ENCODE measurements around the gene FXN.
"Not testable (repeated sequence)": the region's sequence is repeated elsewhere in the genome, so short reads cannot be mapped to it uniquely, and the experiment has no call there.

Gene FXN

DNA sequence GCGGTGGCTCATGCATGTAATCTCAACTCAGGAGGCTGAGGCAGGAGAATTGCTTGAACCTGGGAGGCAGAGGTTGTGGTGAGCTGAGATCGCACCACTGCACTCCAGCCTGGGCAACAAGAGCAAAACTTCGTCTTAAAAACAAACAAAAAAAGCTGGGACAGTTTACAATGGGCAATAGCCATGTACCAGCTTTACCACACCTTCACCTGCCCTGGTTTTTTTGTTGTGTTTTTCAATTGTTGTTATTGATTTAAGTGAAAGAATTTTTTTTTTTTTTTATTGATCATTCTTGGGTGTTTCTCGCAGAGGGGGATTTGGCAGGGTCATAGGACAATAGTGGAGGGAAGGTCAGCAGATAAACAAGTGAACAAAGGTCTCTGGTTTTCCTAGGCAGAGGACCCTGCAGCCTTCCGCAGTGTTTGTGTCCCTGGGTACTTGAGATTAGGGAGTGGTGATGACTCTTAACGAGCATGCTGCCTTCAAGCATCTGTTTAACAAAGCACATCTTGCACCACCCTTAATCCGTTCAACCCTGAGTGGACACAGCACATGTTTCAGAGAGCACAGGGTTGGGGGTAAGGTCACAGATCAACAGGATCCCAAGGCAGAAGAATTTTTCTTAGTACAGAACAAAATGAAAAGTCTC lies 67.9 kb downstream of the FXN start:
- DNase-seq (ENCODE audit: low read depth in 2 of 2): not testable (repeated sequence)

DNA sequence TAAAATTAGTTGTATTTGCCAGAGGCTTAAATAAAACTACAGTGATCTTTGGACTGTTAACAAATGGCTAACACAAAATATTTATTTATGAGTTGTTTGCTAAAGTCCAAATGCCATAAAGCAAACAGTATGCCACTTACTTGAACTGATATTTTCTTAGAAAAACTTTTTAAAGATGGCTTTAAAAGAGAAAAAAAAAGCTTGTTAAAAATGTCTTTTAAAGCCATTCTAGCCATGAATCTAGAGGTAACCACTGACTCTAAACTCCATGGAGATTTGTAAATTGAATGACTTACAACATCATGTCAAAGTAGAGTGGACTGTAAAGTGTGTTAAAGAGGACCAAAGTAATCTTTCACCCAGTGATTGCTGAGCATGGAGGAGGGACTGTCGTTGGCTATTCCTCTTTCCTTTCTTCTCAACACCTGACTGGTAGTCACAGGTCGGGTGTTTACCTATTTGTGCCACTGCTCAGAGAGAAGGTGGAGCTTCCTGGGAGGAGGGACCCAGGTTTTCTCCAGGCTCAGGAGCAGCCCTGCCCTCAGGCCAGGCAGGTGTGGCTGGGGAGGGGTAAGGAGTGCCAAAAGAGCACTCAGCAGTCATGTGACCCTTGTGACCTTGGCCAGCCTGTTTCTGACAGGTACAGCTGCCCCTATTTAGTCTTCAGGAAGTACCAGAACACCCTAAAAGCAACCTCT lies 69.4 kb downstream of the FXN start:
- DNase-seq (ENCODE audit: low read depth in 2 of 2): no peak

DNA sequence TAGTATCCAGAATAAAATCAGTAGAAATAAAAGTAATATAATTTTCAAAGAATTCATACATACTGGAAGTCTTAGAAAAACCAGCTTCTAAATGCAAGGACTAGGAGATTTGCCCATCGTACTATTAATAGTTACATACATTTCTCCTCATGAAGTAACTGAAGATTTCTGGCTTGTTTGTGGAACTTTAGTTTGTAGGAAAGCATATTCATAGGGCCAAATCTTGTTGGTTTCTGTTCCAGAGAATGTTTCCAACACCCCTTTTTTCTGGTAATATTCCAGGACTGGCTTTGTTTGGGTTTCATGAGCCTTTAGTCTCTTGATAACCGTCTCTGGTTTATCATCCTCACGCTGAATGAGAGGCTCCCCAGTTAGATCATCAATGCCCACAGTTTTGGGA lies 72.2 kb downstream of the FXN start:
- no peak for DNase-seq (ENCODE audit: low read depth in 2 of 2)

DNA sequence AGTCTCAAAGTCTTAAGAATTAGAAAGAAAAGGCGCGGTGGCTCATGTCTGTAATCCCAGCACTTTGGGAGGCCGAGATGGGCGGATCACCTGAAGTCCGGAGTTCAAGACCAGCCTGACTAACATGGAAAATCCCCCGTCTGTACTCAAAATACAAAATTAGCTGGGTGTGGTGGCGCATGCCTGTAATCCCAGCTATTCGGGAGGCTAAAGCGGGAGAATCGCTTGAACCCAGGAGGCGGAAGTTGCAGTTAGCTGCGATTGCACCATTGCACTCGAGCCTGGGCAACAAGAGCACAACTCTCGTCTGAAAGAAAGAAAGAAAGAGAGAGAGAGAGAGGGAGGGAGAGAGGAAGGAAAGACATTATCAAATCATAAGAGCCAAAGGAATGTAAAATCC lies 73.2 kb downstream of the FXN start:
- DNase-seq (ENCODE audit: low read depth in 2 of 2): not testable (repeated sequence)

DNA sequence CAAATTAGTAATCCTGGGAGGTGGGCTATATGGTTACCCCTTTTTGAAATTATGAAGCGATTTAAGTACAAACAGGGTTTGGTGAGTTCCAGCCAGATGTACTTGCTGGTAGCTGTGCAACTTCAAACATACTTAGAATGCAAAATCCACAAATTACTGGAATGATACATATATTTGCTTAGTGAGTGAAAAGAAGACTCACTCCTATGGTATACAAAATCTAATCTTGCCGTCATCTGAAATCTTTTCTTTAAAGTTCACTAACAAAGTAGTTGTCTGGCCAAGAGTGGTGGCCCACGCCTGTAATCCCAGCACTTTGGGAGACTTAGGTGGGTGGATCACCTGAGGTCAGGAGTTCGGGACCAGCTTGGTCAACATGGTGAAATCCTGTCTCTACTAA lies 73.6 kb downstream of the FXN start:
- no peak for DNase-seq (ENCODE audit: low read depth in 2 of 2)

DNA sequence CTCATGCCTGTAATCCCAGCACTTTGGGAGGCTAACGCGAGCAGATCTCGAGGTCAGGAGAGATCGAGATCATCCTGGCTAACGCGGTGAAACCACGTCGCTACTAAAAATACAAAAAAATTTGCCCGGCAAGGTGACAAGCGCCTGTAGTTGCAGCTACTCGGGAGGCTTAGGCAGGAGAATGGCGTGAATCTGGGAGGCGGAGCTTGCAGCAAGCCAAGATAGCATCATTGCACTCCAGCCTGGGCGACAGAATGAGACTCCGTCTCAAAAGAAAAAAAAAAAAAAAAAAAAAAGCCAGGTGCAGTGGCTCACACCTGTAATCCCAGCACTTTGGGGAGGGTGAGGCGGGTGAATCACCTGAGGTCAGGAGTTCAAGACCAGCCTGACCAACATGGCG lies 77.1 kb downstream of the FXN start:
- not testable (repeated sequence) for DNase-seq (ENCODE audit: low read depth in 2 of 2)

DNA sequence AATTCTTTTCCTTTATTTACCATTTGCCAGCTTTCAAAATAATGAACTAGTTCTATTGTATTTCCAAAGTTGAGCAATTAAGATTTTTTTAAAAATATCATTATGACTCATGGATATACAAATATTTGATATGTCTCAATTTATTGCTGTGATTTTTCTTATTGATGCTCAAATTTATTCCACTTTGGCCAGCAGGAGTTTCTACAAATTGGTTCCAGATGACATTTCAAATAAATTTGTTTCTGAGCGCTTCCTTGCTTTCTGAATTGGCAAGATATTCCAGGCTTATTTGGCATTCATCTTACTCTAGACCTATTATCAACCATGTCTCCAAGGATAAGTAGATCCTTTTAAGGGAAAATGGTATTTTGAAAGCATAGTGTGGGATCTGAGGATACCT lies 80.1 kb downstream of the FXN start:
- no peak for DNase-seq (ENCODE audit: low read depth in 2 of 2)

DNA sequence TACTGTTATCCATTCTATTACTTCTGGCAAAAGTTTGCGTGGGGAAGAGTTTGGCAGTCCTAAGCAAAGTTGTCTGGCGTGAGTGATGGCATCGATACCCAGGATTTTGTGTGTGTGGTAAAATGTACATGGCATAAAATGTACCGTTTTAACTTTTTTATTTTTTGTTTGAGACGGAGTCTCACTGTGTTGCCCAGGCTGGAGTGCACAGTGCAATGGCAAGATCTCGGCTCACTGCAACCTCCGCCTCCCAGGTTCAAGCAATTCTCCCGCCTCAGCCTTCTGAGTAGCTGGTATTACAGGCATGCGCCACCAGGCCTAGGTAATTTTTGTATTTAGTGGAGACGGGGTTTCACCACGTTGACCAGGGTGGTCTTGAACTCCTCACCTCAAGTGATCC lies 83.1 kb downstream of the FXN start:
- DNase-seq (ENCODE audit: low read depth in 2 of 2): no peak

DNA sequence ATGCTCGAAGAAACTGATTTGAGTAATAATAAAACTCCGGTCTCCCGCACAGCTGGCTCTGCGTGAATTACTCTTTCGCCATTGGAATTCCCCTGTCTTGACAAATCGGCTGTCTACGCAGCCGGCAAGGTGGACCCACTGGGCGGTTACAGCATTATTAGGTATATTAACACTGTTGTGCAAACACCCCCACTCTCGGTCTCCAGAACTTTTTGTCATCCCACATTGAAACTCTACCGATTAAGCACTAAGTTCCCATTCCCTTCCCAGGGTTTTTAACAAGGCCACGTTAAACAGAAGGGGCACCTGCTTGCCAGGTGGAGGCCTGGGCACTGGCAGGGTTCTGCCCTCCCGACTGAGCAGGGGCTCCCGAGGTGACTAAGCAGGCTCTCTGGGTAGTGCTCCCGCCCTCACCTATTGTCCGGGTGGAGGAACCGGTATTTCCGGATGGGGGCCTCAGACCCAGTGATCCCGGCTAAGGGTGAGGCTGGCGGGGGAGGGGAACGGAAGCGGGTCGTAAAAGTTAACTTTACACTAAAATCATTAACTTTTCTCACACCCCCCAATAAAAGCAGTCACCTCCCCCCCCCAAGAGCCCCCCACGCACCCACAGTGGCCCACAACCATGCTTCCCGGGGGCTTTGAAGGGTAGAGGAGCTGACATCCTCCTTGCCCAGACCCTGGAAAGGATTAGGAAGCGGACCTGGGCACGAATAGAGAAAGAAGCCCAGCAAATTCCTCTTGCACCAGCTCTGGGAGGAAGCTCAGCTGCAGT lies 85.0 kb downstream of the FXN start:
- no peak for DNase-seq (ENCODE audit: low read depth in 2 of 2)

DNA sequence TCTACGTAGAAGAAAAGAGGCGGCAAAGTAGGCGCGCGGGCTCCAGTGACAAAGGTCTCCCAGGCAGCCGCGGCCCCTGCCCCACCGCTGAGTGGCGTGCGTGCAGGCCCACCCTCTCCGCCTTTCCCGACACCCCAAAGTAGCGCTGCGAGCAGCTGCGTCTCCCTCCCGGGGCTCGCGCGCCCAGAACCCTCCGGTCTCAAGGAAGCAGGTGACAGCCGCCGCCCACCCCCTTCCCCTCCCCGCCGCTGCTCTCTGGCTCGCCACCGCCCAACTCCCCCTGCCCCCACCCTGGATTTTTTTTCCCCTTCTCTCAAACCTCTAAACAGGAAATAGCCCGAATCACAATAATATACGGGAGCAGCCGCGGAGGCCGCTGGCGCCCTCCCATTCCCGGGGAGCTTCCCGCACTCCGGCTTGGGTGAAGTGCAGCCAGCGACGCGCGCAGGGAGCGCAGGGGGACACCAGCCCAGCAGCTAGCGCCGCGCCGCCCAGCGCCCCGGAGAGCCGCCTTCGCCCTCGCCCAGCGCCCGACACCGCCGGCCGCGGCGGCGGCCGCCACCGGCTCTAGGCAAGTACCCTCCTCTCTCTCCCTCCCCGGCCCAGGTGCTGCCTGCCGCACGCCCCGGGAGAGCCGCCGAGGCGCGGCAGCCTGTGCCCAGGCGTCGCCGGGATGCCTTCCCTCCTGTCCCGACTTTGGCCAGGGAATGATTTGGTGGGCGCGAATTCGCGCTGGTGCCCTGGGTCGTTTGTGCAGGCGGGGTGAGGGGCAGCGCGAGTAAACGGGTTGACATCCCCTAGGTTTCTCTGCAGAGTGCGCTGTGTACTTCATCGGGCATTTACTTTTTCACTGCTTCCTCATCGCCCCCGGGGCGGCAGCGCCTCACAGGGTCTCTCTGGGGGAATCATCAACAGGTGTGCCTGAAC lies 85.9 kb downstream of the FXN start:
- DNase-seq (ENCODE audit: low read depth in 2 of 2): peak in 1 of 2 donors; percentile 6

DNA sequence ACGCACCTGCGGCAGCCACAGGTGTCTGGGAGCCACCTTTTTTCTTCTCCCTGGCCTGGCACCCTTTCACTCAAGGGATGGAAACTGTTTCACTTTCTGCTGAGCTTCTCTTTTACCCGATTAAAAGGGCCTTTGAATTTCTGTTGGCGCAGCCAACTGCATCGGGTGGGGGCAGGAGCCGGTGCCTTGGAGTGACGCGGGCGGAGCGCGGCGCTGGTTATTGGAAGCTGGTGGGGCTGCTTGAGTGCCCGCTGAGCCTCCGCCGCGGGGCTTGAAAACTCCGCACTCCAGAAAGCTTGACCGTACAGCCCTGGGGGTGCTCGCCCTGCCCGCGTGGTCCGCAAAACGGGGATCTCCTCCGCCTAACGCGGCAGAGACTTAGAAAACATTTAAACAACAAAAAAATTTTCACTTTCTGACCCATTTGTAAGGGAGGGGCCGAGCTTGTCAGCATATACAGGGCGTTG lies 86.6 kb downstream of the FXN start:
- peak in 1 of 2 donors; percentile 13 for DNase-seq (ENCODE audit: low read depth in 2 of 2)

DNA sequence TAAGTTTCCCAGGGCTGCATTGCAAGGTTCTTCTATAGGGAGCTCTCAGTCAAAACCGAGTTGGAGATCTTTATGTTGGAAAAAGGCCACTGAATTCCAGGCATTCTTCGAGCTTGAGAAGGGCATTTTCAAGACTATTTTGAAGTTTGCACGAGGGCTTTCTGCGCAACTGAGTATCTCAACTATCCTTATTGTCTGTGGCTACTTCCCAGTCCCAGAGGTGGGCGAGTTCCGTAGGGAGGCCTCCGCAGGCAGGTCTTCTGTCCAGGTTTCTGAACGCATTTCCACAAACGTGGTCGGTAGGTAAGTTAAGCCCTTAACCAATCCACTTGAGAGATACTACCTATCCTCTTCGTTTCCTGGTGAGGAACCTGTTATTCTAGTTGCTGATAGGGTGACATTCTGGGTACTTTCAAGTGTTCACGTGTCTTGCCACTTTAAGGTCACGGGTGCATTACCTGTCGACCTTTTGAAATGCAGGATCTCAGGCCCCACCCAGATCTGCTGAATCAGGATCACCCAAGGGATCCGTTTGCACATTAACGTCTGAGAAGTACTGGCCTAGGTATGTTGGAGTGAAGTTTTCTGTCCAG lies 87.1 kb downstream of the FXN start:
- no peak for DNase-seq (ENCODE audit: low read depth in 2 of 2)

DNA sequence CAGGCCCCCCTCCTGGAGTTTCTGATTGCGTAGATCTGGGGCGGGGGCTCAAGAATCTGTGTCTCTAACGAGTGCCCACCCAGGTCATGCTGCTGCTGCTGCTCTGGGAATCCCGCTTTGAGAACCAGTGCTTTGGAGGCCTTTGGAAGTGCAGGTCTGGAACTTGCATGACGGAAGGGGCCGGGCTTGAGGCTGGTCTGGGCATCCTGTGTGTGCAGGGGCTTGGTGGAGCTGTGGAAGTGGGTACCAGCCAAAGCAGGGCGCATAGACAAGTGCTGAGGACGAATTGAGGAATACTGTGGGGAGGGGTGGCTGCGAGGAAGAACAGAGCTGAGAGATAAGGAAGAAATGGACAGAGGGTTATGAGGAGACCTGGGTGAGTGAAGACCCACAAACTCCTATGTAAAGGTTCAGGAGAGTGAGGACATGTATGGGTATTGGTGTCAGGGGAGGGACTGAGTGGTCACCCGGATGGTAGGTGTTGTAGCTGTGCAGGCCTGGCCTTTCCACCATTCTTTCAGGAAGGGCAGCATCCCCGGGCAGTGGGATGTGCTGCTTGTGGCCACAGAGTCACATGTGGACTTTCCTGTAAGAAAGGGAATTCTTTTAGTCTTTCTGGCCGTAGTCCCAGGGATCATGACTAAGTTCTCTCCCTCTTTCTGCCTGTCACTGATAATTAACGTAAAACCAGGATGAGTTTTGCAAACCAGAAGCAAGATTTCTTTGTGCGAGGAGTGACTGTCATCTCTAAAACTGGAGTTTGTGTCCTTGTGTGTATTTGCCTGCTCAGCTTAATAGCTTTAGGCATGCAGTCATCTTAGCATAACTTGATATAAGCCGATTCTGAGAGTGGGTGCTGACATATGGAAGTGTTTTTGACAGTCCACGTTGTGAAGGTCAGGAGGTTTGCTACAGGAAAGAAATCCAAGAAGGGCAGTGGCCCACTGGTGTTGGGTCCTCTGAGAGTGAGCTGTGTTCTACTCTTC lies 95.2 kb downstream of the FXN start:
- DNase-seq (ENCODE audit: low read depth in 2 of 2): no peak

DNA sequence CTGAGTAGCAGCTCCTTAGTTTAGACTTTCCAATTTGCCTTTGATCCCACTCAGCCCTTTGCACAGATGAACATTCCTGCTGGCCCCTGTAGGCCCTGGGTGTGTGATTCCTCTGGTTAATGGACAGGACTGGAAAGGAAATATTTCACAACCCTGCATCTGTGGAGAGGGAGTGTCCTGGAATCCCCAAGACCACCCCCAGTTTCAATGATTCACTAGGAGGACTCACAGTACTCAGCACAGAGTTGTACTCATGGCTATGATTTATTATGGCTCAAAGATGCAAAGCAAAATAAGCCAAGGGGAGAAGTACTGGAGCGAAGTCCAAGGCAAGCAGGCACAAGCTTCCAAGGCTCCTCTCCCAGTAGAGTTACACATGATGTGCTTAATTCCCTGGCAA lies 96.1 kb downstream of the FXN start:
- no peak for DNase-seq (ENCODE audit: low read depth in 2 of 2)

DNA sequence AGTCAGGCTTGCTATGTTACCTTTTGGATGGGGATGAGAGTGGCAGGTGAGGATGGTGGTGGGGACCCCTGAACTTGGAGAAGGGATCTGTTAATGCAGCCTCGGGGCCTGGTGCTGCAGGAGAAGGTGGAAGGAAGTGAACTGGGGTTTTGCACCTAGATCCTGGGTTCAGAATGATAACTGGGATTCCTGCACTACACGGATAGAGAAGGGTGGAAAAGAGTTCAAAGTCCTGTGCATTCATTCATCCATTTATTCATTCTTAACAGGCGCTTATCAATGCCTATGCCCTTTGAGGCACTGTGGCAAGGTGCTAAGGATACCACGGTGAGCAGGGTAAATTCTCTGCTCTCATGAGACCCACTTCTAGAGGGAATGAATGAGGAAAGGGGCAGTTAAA lies 96.8 kb downstream of the FXN start:
- no peak for DNase-seq (ENCODE audit: low read depth in 2 of 2)

DNA sequence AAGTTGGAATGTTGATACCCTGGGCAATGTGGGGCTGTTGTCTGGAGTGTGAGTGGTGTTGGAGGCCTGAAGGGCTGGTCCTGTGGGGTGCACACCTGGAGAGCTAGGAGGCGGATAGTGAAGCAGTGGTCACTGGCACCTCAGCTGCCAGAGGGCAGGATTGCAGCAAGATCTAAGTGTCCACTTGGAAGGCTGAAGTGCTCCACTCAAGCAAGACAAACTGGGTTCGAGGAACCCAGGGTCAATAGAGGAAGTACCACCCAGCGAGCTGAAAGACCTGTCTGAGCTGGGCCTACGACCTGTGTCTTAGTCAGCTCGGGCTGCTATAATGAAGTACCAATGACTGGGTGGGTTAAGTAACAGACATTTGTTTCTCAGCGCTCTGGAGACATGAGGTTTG lies 98.9 kb downstream of the FXN start:
- DNase-seq (ENCODE audit: low read depth in 2 of 2): no peak

DNA sequence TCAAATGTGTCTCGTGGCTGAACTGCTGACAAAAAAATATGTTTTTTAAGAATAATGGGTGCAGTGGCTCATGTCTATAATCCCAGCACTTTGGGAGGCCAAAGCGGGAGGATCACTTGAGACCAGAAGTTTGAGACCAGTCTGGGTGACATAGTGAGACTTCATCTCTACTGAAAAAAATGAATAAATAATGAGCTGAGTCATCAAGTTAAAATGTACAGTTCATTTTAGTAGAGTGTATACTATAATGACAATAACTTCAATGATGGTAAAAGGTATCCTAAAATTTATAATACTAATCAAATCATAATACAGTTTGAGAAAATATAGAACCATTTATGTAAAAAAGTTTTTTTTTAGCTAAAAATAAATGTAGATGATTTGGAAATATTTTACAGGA lies 100.6 kb downstream of the FXN start:
- no peak for DNase-seq (ENCODE audit: low read depth in 2 of 2)

DNA sequence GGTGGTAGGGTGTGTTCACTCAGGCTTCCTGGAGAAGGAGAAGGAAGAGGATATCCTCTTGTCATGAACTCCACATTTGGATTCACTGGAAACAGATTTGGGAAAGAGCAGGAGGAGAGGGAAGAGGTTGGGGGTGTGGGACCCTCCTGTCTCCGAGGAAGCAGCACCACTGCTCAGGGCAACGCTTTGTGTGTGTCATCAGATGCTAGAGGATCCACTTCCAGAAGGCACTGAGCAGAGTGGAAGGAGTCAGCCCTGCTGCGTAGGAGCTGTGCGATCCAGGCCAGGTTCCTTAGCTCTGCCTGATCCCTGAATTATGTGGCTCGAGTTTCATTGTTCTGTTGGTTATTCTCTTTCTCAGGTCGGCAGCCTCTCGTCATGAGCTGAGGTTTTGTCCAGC lies 101.2 kb downstream of the FXN start:
- no peak for DNase-seq (ENCODE audit: low read depth in 2 of 2)

DNA sequence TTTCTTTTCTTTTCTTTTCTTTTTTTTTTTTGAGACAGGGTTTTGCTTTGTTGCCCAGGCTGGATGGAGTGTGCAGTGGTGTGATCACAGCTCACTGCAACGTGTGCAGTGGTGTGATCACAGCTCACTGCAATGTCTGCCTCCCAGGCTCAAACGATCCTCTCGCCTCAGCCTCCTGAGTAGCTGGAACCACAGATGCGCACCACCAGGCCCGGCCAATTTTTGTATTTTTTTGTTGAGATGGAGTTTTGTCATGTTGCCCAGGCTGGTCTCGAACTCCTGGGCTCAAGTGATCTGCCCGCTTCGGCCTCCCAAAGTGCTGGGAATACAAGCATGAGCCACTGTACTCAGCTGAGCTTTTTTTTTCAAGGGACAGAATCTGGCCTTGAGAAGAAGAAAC lies 101.8 kb downstream of the FXN start:
- no peak for DNase-seq (ENCODE audit: low read depth in 2 of 2)

DNA sequence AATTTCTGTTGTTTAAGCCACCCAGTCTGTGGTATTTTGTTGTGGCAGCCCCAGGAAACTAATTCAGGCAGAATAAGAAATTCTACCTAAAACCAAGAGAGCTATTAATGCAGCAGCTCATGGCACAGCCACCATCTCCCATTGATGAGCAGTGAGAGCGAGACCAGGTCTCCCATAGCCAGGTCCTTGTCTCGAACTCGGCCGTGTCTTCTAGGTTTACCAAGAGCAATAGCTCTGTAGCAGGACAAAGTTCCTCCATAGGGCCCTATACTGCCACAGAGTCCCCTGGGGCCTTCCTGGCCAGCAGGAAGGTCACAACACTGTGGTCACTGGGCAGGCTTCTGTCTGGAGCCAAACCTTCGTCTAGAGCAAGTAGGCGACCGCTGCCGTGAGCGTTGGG lies 104.0 kb downstream of the FXN start:
- no peak for DNase-seq (ENCODE audit: low read depth in 2 of 2)
